ENCODE results near the gene ARSB. TPM values are rescaled to one million over a fixed set of nuclear protein-coding genes. Genes with fewer than 3 reads are reported as not detected.

ARSB gene
- total RNA-seq, 1 experiment from 2014 or later, result 11.4 TPM

- Histone ChIP-seq H2BK12ac (ENCODE audit: insufficient read length, low read depth, low read length) (no peak overlapping the region), H3K56ac (ENCODE audit: insufficient read length, low read depth, low read length) (no peak overlapping the region), H3K9me3 (ENCODE audit: control insufficient read depth, low read depth, low read length) (no peaks in the 10 kb centered on the region), H3K4me2 (ENCODE audit: insufficient read depth, insufficient read length, low read length) (no peak overlapping the region), H3K27me3 (ENCODE audit: insufficient read depth, low read length) (no peaks in the 10 kb centered on the region), H4K20me1 (ENCODE audit: control insufficient read depth, insufficient read depth, insufficient read length) (no peaks in the 10 kb centered on the region), H2BK120ac (ENCODE audit: low read depth, low read length, poor library complexity, severe bottlenecking) (no peak overlapping the region), H4K5ac (ENCODE audit: insufficient read length, low read depth, low read length) (no peak overlapping the region), H3K79me1 (ENCODE audit: insufficient read depth, low read depth, low read length, poor library complexity, severe bottlenecking) (no peaks in the 10 kb centered on the region), H3K9ac (ENCODE audit: extremely low read depth, insufficient read length, low read length) (no peak overlapping the region), H3K27ac (ENCODE audit: insufficient read length, low read depth, low read length) (no peak overlapping the region), H3K14ac (ENCODE audit: insufficient read depth, low read length) (no peak overlapping the region), H3K23me2 (ENCODE audit: insufficient read length, low read depth, low read length, poor library complexity, severe bottlenecking) (no peaks in the 10 kb centered on the region), H3K18ac (ENCODE audit: insufficient read length, low read depth, low read length) (no peak overlapping the region), H3K4ac (ENCODE audit: low read depth, low read length) (no peak overlapping the region), H3K4me1 (ENCODE audit: insufficient read depth, low read length) (no peaks in the 10 kb centered on the region), H3K79me2 (ENCODE audit: insufficient read depth, low read length) (no peaks in the 10 kb centered on the region), H2AK5ac (ENCODE audit: insufficient read length, low read length) (no peak overlapping the region), H2BK5ac (ENCODE audit: insufficient read length, low read length) (no peak overlapping the region), H3T11ph (ENCODE audit: low read length) (no peak overlapping the region), H2AFZ (ENCODE audit: low read length) (no peak overlapping the region), H2BK20ac (ENCODE audit: low read depth, low read length, poor library complexity, severe bottlenecking) (no peak overlapping the region), H4K91ac (ENCODE audit: insufficient read length, low read depth, low read length) (no peak overlapping the region), H4K8ac (replicated peaks; ENCODE audit: insufficient read length, low read depth, low read length) (no peak overlapping the region), H3K23ac (ENCODE audit: insufficient read length, low read depth, low read length) (no peak overlapping the region), H2BK15ac (ENCODE audit: low read depth, low read length) (no peak overlapping the region)
- H3K9me3 Mint-ChIP-seq, result no peaks in the 10 kb centered on the region; a peak in 1 of 5 replicates
- H3K27me3 Mint-ChIP-seq (ENCODE audit: low read depth), result peaks cover 3% of the 10 kb centered on the region
- peaks cover 11 to 17% of the 10 kb centered on the region in 2 experiments for H3K4me1 Mint-ChIP-seq
- no peak for TF ChIP-seq CTCF (conservative IDR thresholded peaks at IDR 0.05)
- no peak for DNase-seq
- no peak overlapping the region for H3K27ac Mint-ChIP-seq
- peaks cover 0 to 4% (median 3%) of the 10 kb centered on the region in 3 experiments; a peak in 3 of 7 replicates for H3K36me3 Mint-ChIP-seq (ENCODE audit: insufficient read depth in 1 of 3, low read depth in 3 of 3)
- no CpG with 5 or more reads among the region's 7 CpGs for WGBS (ENCODE audit: extremely low coverage, insufficient read length, low lambda C conversion rate)
- no peak overlapping the region for H3K4me3 Mint-ChIP-seq
These were observed 219.2 kb downstream of the ARSB start for GRCh38 chr5:78765756-78766411.

Data from H9 (cell line).